Thyroid gland (tissue), 4 donors: Measurements from ENCODE around the gene DST. TPM values are rescaled to one million over a fixed set of nuclear protein-coding genes. Genes with fewer than 3 reads are reported as not detected.
A peak's percentile ranks its signal among the peaks of the same experiment; 100 is the strongest.

Source experiments
- DNase-seq, 2 donors: peaks; one replicate each; pipeline ENCODE4 v3.0.0-alpha.2; 2019
- H3K27ac ChIP-seq, 3 donors: fragments of 200-600 bp; sonication (generic); 1 replicate in 2 of 3; 2 replicates in 1 of 3; pipeline ENCODE4 v1.5.1; 2016 to 2019; ENCODE audit warnings: mild to moderate bottlenecking in 1 of 3, moderate library complexity in 1 of 3
- H3K27me3 ChIP-seq: fragments of 200-600 bp; sonication (generic); one replicate; pipeline ENCODE4 v1.5.1; 2019
- H3K36me3 ChIP-seq, 2 donors: fragments of 200-600 bp; sonication (generic); one replicate each; pipeline ENCODE4 v1.5.1; 2016 to 2019
- H3K4me1 ChIP-seq, 2 donors: fragments of 200-600 bp; sonication (generic); one replicate each; pipeline ENCODE4 v1.5.1; 2017 to 2019
- H3K4me3 ChIP-seq, 3 donors: fragments of 200-600 bp; sonication (generic); replicated peaks in 1 of 3; 1 replicate in 2 of 3; 2 replicates in 1 of 3; pipeline ENCODE4 v1.5.1; 2016; ENCODE audit warnings: mild to moderate bottlenecking in 1 of 3
- H3K9me3 ChIP-seq: fragments of 200-600 bp; sonication (generic); one replicate; pipeline ENCODE4 v1.5.1; 2017
- CTCF ChIP-seq, 6 experiments: fragments of 200-600 bp in 3 of 6; fragments of 450-650 bp in 3 of 6; sonication (generic) in 3 of 6; IDR thresholded peaks; one replicate each; pipeline ENCODE4 v1.5.1; 2016 to 2019; ENCODE audit warnings: antibody characterized with exemption in 6 of 6, mild to moderate bottlenecking in 2 of 6, inconsistent platforms in 1 of 6, moderate library complexity in 1 of 6
- POLR2A ChIP-seq, 2 donors: fragments of 450-650 bp; IDR thresholded peaks; one replicate each; pipeline ENCODE4 v1.6.1; 2017; ENCODE audit warnings: antibody characterized with exemption in 2 of 2, mild to moderate bottlenecking in 2 of 2, moderate library complexity in 1 of 2
- WGBS, 2 donors: methylation state at CpG; one replicate each; pipeline ENCODE4 v1.1.5; 2017; 5-methylcytosine and 5-hydroxymethylcytosine counted together
- intact Hi-C: fragments of 100-400 bp; cut with DNase I; formaldehyde crosslinking; loops from one replicate; pipeline ENCODE4 v1.15.1; 2023
- total RNA-seq, 4 donors: library from RNA; depleted of rRNA; stranded (reverse); fragments of >200 nt; gene quantifications; one replicate each; pipeline ENCODE4 v1.2.3, GENCODE V29; 2016

The DST gene
- total RNA-seq, 4 donors from 2014 or later, result 99.8 to 169 (median 149) TPM

GRCh38 chr6:56488281-56488680 lies 154.4 kb downstream of the DST start:
- DNase-seq, result peak in 1 of 2 donors; percentile 13
- peaks cover 6 to 19% of the 10 kb centered on the region in 2 donors for H3K36me3 ChIP-seq
- 82 to 94% methylated on average over 2 of the region's 2 CpGs for WGBS, 2 donors
- H3K27ac ChIP-seq, result no peak overlapping the region
- no peaks in the 10 kb centered on the region for H3K9me3 ChIP-seq
- no peaks in the 10 kb centered on the region for H3K27me3 ChIP-seq
- no peak for TF ChIP-seq POLR2A (IDR thresholded peaks at IDR 0.05)
- H3K4me1 ChIP-seq, result no peaks in the 10 kb centered on the region
- no peak overlapping the region for H3K4me3 ChIP-seq
- intact Hi-C loops, result no loop called here

- no peak for DNase-seq
- H3K4me3 ChIP-seq, result no peak overlapping the region
- no peak for TF ChIP-seq POLR2A (IDR thresholded peaks at IDR 0.05)
- TF ChIP-seq CTCF (IDR thresholded peaks at IDR 0.05), result no peak
- intact Hi-C loops, result no loop called here
- H3K4me1 ChIP-seq, result no peaks in the 10 kb centered on the region
- WGBS, 2 donors, result 91 to 93% methylated on average over 3 of the region's 3 CpGs
- H3K36me3 ChIP-seq, result peaks cover 8 to 18% of the 10 kb centered on the region in 2 donors
- no peaks in the 10 kb centered on the region for H3K27me3 ChIP-seq
- H3K27ac ChIP-seq, result no peak overlapping the region
- H3K9me3 ChIP-seq, result no peaks in the 10 kb centered on the region
These were observed 156.0 kb downstream of the DST start for GRCh38 chr6:56486681-56487080.

- H3K9me3 ChIP-seq, result no peaks in the 10 kb centered on the region
- peaks cover 8 to 17% of the 10 kb centered on the region in 2 donors for H3K36me3 ChIP-seq
- no peaks in the 10 kb centered on the region for H3K4me1 ChIP-seq
- 80% methylated on average over 2 of the region's 2 CpGs for WGBS, 2 donors
- TF ChIP-seq POLR2A (IDR thresholded peaks at IDR 0.05) (no peak), CTCF (IDR thresholded peaks at IDR 0.05) (no peak)
- no peak overlapping the region for H3K4me3 ChIP-seq
- DNase-seq, result no peak
- no peaks in the 10 kb centered on the region for H3K27me3 ChIP-seq
- H3K27ac ChIP-seq, result no peak overlapping the region
- intact Hi-C loops, result no loop called here
These were observed 158.0 kb downstream of the DST start for GRCh38 chr6:56484669-56485068.

- H3K9me3 ChIP-seq, result no peaks in the 10 kb centered on the region
- intact Hi-C loops, result no loop called here
- H3K27ac ChIP-seq, result no peak overlapping the region
- 90 to 91% methylated on average over 1 of the region's 1 CpG for WGBS, 2 donors
- H3K4me1 ChIP-seq, result no peaks in the 10 kb centered on the region
- H3K4me3 ChIP-seq, result no peak overlapping the region
- H3K36me3 ChIP-seq, result peaks cover 8 to 17% of the 10 kb centered on the region in 2 donors
- no peak for TF ChIP-seq POLR2A (IDR thresholded peaks at IDR 0.05)
- TF ChIP-seq CTCF (IDR thresholded peaks at IDR 0.05), result no peak
- H3K27me3 ChIP-seq, result no peaks in the 10 kb centered on the region
- DNase-seq, result no peak
These were observed 158.8 kb downstream of the DST start for GRCh38 chr6:56483929-56484328.

GRCh38 chr6:56482525-56482924 lies 160.2 kb downstream of the DST start:
- 91 to 93% methylated on average over 8 of the region's 8 CpGs for WGBS, 2 donors
- peaks cover 8 to 17% of the 10 kb centered on the region in 2 donors for H3K36me3 ChIP-seq

More at GRCh38 chr6:56482525-56482924, 160.2 kb downstream of the DST start:
- DNase-seq, result no peak
- H3K27me3 ChIP-seq, result no peaks in the 10 kb centered on the region
- no peak overlapping the region for H3K27ac ChIP-seq
- H3K9me3 ChIP-seq, result no peaks in the 10 kb centered on the region
- H3K4me3 ChIP-seq, result no peak overlapping the region
- no peak for TF ChIP-seq POLR2A (IDR thresholded peaks at IDR 0.05)
- TF ChIP-seq CTCF (IDR thresholded peaks at IDR 0.05), result no peak
- no peaks in the 10 kb centered on the region for H3K4me1 ChIP-seq
- intact Hi-C loops, result no loop called here
